Fibroblast of skin of abdomen (primary cell): ENCODE measurements around the gene DYSF.

ENCODE experiments used
- DNase-seq: peaks from one replicate; pipeline ENCODE4 v3.0.0-alpha.2; 2013

Gene DYSF

DNA sequence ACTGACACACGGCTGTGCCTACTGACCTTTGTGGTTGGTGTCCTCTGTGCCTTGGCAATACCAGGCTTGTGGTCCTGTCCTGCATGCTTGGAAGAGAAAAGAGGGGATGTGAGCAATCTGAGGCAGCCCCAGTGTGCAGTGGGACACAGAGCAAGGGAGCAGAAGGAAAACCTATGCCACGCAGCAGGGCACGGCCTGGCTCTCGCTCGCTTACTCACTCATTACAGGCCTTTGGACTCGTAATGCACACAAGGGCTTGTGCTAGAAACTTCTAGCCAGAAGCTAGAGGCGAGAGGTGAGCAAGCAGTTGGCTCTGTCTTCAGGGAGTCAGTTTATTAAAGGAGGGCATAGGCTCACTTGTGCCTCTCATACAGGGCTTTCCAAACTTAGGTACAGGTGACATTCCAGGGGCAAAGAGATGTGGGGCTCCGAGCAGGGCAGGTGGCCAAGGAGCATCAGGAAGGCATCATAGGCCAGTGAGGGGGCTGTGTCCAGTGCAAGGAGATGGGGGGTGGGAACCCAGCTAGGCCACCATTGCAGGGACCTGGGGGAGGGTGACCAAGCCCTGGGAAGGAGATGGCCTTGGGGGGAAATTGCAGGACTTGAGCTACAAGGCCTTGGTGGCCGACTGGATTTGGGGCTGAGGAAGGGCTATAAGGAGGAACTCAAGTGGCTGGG is 100.8 kb downstream of the DYSF start:
- no peak for DNase-seq

DNA sequence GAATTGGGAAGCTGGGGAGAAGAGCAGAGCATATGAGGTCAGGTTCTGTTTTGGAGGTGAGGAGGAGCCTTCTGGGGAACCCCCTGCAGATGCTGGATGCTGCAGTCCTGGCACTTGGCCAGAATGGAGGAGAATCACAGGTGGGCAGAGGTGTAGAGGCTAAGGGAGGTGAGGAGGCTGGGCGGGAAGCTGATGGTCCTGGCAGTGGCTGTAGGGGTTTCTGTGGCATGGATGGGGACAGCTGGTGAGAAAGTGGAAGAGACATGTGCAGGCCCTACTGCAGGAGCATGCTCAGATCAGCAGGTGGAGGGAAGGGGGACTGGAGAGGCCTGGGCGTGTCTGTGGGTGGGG is 101.3 kb downstream of the DYSF start:
- no peak for DNase-seq

DNA sequence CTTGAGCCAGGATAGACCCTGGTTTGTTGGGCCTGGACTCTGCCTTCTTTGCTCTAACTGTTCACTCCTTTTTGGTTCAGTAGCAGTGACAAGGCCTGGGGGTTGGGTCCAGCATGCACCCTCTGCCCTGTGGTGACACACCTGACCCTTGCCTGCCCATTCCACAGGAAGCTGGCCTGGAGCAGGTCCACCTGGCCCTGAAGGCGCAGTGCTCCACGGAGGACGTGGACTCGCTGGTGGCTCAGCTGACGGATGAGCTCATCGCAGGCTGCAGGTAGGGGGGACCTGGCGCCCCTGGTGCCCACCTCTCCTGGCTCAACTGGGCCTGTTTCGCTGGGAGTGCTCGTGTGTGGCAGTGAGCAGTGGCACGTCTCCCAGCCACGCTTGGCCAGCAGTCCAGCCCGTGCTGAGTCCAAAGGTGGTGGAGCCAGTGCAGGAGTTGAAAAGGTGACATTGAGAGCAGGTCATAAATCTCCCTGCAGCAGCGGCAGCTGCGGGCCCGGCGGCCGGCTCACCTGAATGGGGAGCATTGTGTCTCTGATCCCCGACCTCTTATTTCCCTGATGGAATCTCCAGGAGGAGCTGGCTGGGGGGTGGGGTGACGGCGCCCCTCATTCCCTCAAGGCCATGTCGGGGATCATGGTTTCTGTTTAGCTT is 102.6 kb downstream of the DYSF start:
- no peak for DNase-seq

DNA sequence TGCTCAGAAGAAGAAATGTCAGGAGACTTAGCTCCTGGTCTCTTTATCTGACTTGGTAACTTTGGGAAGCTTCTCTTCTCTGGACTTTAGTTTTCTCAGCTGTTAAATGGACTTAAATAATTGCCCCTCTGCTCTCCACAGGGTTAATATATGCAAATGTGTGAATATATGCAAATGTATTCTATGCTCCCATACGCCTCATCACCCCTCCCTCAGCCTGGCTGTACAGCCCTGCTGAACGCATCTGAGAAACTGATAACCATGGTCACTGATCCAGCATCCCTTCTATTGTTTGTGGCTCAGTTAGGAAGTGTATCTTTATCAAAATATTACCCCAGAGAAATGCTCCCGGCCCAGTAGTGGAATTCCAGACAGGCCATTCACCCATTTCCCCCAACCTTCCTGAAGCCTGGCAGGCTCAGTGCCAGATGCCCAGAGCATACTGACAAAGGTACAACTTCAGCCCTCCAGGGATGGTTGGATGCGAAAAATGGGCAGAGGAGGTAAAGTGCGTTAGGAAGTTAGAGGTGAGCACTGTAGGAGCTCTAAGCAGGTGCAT is 103.4 kb downstream of the DYSF start:
- DNase-seq: no peak

DNA sequence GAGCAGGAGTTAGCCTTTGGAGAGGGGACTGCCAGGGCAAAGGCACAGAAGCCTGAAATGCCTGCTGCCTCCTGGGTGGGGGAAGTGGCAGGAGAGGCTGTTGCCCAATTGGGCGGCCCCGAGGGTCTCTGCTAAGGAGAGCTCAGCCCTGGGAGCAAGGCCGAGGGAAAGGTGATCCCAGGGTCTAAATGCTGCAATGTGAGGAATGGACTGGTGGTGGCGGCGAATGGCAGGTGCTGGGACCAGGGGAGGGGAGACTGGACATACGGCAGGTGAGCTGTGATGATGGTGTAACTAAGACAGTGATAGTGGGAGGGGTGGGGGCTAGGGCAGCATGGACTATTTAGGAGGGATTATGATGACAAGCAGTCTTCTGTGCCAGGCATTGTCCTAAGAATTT is 104.0 kb downstream of the DYSF start:
- no peak for DNase-seq

DNA sequence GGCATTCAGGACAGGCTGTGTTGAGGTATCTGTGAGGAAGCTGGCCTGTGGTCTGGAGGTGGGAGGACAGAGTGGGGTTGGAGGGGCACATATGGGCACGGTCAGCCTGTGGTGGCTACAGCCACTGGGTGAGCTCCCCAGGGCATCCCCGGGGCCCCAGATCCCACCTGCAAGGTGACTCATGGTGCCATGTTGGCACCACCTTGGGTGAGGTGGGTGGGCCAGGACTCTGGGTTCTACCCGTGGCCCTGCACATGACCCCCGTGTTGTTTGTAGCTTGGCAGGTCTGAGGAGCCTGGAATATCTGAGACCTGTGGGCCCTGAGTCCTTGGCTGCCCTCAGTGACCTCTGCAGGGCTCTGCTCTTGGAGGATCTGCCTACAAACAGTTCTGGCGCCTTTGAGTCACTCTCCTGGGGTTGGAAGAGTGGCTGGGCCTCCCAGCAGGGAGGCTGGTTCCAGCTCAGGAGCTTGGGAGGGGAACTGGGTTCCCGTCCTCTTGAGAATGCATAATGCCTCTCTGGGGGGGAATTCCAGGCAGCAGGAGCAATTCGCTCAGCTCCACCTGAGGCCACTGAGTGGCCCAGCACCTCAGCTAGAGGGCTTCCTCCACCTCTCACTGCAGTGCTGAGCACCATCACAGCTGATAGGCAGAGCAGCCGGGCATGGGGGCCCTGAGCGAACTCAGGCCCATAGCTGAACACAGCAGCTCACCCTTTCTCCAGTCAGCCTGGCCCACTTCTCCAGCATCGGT is 105.1 kb downstream of the DYSF start:
- no peak for DNase-seq

DNA sequence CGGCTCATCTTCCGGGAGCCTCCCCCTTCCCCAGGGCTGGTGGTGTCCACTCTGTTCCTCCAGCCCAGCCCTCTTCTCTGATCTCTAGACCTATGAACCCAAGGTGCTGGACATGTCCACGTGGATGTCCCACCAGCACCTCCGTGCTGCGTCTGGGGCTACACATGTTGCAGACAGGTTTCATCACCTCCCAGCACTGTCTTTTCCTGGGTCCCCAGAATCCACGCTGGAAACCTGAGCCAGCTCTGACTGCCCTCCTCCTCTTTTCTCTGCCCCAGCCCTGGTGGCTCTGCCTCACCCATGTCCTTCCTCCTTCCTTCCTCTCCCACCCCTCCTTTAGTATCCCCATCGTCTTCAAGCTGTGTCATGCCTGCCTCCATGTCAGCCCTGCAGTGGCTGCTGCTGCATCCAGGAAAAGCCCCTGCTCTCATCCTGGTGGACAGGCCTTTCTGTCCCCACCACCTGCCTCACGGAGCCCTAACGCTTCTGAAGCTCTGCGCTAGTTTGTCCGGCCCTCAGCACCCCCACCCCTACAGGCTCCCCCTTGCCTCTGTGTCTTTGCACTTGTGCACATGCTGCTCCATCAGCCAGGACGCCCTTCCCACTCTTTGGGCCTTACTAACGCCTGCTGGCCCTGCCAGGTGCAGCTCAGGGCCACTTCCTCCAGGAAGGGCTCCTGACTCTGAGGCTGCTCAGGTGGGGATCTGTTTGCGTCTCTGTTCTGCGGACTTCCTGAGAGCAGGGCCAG is 105.9 kb downstream of the DYSF start:
- DNase-seq: no peak

DNA sequence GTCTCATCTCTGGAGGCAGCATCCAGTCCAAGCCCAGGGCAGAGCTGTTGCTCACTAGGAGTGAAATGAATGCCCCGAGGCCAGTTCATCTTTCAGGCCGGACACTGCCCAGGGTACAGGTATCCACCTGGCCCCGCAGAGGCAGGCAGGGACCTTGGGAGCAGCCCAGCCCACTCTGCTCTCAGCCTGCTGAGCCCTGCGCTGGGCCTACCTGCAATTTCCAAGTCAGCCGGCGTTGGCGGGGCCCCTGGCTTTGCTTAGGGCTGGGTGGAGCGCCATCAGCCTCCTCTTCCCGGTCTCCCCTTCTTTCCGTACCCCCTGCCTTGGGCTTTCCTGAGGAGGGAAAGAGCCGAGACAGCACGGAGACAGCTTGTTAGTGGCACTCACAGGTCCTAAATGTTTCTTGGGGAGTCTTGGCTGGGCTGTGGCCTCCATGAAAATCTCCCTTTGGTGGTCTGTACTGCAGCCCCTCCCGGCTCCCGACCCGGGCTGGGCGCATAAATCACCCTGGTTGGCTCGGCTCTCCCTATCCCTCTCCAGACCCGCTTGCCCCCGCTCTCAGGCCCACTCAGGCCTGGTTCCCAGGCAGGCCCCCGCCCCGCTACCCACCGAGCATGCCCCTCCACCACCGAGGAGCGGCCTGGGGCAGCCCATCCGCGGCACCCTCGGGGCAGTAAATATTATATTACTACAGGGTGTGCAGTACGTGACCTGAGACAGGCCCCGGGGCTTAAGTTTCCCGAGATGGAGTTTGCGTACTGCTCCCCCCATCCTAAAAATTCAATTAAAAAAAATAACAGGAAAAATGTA is 106.7 kb downstream of the DYSF start:
- DNase-seq: no peak

DNA sequence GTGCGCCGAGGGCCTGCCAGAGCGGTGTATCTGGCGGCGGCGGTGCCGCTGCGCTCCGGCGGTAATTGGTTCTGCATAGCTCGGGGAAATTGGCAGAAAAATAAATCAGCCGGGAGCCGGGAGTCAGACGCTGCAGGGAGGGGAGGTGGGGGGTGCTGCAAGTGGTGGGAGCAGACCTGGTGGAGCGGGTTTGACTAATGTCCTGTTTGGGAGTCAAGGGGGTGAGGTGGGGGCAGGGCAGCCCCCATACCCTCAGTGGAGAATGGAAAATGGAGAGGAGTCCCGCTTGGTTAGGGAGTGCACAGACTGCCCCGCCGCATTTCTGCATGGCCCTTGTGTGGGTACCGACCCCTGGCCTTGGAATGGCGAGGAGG is 107.3 kb downstream of the DYSF start:
- peak; percentile 12 for DNase-seq

DNA sequence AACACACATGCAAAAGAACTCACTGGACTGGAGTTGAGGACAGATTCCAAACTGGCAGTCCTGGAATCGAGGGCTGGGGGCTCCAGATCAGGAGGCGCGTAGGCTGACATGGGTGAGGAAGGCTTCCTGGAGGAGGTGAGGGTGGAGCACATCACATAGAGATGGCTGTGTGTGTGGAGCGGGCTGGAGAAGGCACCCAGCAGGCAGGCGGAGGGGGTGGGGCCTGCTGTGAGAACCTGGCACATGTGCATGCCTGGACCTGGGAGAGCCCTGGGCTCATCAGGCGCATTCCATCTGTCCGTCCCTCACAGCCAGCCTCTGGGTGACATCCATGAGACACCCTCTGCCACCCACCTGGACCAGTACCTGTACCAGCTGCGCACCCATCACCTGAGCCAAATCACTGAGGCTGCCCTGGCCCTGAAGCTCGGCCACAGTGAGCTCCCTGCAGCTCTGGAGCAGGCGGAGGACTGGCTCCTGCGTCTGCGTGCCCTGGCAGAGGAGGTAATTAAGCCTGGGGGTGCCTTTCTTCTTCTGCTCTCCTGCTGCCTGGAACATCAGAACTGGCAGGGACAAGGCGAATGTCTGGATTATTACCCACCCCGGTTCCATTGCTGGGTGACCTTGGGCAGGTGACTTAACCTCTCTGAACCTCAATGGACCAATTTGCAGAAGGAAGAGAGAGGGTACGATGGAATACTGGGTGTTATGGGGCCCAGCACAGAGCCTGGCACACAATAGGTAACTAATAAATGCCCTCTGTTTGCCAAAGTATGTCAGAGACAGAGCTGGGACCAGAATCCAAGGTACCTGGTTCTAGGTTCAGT is 108.3 kb downstream of the DYSF start:
- no peak for DNase-seq

DNA sequence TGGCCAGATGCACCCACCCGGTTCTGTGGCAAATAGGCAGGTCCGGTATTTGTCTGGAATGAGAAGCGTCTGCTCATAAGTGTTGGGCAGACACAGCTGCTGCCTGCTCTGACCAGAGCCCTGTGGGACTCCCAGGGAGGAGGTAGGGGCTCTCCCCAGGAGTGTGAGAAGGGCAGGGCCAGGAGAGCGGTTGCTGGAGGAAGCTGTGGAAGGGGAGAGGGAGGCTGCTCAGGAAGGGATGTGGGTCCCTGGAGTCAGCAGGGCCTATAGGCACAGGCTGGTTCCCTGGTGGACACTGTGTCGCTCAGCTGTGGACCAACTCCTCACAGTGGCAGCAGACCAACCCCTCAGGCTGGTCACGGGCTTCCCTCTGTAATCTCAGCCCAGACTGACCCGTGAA is 109.2 kb downstream of the DYSF start:
- peak; percentile 13 for DNase-seq

DNA sequence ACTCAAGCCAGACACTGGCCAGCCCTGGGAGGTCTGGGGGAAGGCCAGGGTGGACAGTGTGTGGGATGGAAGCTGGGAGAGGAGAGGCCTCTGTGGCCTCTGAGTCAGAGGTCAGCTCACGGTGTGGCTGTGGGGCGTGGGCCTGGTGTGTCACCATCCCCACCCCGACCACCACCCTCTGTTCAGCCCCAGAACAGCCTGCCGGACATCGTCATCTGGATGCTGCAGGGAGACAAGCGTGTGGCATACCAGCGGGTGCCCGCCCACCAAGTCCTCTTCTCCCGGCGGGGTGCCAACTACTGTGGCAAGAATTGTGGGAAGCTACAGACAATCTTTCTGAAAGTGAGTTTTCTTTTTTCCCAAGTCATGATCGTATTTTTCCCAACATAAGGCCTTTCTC is 110.5 kb downstream of the DYSF start:
- no peak for DNase-seq

DNA sequence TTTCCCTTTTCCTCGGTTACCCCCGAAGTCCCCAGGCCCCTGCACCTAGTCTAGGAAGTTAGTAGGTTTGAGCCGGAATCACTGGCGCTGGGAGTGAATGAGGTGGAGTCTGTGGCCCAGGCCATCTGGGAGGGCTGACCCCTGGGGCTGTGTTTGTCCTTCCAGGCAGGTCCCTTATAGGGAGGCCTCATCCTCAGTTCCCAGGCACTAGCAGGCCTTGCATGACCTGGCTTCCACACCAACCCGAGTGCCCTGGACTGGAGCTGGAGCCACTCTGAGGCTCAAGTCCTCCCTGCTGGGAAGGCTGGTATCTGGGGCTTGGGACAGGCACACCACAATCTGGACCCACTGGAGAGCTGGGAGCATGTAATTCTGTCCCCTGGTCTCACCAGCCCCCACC is 111.0 kb downstream of the DYSF start:
- no peak for DNase-seq

DNA sequence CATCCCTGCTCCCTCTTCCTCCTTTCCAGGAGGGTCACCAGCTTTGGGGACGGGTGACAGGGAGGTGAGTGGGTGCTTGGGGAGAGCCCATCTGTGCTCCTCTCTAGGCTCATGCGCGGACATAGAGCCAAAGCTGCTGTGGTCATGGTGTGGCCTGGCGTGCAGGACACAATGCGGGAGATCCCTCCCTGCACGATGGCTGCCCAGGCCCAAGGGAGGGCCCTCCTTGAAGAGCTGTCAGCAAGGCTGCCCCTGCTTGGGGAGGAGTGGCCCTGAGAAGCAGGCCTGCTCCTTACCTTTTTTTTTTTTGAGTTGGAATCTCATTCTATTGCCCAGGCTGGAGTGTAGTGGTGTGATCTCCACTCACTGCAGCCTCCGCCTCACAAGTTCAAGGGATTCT is 111.4 kb downstream of the DYSF start:
- DNase-seq: no peak

DNA sequence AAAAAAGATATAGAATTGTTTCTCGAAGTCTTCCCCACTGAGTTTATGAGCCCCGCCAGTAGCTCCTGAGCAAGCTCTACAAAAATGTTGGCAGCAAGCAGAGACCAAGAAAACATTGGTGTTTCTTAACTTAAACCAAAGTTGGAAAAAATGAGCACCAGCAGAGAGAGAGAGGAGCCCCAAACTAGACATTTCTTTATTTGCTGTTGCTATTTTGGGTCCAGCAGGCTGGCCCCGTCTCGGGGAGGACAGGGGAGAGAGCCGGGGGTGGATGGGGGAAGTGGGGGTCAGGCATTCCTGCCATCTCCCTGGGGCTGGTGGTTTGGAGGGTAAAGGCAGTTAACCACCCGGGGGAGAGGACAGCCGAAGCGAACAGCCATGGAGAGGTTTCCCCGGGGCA is 113.0 kb downstream of the DYSF start:
- DNase-seq: peak; percentile 37

DNA sequence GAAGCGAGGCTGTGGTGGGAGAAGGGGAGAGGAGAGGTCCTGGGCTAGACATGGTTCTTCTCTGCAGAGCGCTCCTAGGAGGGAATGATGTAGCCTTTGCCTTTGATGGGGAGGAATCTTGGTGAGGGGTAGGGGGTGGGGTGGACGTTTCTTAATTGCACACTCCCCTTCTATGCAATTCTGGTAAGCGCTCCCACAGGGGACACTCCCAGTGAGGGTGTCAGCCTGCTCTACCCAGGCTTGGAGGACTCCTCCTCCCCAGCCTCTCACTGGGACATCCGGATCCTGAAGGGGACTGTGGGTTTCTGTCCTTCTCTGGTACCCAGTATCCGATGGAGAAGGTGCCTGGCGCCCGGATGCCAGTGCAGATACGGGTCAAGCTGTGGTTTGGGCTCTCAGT is 114.3 kb downstream of the DYSF start:
- DNase-seq: no peak

DNA sequence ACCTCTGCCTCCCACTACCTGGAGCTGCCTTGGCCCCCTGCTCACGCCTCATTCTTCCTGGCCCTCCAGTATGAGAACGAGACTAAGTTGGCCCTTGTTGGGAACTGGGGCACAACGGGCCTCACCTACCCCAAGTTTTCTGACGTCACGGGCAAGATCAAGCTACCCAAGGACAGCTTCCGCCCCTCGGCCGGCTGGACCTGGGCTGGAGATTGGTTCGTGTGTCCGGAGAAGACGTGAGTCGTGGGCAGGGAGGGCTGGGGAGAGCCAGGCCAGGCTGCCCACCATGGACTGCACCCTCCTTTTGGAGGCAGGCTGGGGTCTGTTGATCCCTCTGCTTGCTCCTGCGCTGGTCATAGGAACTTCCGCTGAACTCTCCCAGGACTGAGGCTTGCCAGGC is 114.7 kb downstream of the DYSF start:
- no peak for DNase-seq

DNA sequence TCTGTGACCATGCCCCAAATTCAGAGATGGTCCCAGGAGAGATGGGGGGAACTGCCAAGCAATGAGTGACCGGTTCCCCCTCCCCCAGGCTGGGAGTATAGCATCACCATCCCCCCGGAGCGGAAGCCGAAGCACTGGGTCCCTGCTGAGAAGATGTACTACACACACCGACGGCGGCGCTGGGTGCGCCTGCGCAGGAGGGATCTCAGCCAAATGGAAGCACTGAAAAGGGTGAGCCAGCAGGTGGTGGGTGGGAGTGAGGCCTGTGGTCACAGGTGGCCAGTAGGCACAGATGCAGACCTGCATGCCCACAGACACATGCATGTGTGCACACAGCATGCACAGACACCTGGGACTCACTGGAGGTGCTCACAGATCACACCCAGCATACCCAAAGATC is 117.2 kb downstream of the DYSF start:
- no peak for DNase-seq

DNA sequence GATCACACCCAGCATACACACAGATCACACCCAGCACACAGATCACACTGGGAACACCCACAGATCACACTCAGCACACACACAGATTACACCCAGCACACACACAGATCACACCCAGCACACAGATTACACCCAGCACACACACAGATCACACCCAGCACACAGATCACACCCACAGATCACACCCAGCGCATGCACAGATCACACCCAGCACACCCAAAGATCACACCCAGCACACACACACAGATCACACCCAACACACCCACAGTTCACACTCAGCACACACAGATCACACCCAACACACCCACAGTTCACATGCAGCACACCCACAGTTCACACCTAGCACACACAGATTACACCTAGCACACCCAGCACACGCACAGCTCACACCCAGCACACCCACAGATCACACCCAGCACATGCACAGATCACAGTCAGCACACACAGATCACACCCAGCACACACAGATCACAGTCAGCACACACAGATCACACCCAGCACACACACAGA is 117.6 kb downstream of the DYSF start:
- DNase-seq: no peak

DNA sequence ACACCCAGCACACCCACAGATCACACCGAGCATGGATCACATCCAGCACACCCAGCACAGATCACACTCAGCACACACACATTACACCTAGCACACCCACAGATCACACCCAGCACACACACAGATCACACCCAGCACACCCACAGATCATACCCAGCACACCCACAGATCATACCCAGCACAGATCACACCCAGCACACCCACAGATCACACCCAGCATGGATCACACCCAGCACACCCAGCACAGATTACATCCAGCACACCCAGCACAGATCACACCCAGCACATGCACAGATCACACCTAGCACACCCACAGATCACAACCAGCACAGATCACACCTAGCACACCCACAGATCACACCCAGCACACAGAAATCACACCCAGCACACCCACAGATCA is 118.6 kb downstream of the DYSF start:
- no peak for DNase-seq

DNA sequence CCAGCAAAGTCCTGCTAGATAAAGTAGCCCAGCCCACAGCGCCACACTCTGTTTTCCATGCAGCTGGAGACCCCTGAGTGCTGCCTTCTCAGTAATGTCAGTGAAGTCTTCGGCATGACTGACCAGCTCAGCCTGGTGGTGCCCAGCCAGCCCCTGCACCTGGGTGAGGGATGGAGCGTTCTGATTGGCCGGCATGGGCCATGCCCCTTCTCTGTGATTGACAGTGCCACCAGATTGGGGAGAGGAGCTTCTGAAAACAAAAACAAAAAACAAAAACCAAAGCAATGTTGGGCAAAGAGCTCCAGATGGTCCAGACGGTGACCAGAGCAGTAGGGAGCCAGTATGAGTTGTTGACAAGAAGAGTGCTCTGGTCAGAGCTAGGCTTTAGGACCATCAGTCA is 122.6 kb downstream of the DYSF start:
- DNase-seq: no peak
